Measurements from ENCODE around the gene PVALB. TPM values are rescaled to one million over a fixed set of nuclear protein-coding genes. Genes with fewer than 3 reads are reported as not detected.
A peak's percentile ranks its signal among the peaks of the same experiment; 100 is the strongest.

The PVALB gene
- total and polyA plus RNA-seq, 4 donors, result 0.73 to 3.0 (median 2.4) TPM; not detected in 1

- H3K4me3 ChIP-seq, result no peak overlapping the region
- no peak overlapping the region for H3K9ac ChIP-seq (ENCODE audit: insufficient read depth in 1 of 2, low read length in 2 of 2)
- TF ChIP-seq CTCF (IDR thresholded peaks at IDR 0.05; ENCODE audit: control extremely low read depth, extremely low read depth), result no peak
- ATAC-seq (ENCODE audit: insufficient read depth, low FRiP score) (no peak), DNase-seq (peak in 1 of 3 donors; percentile 19)
- H3K27me3 ChIP-seq (ENCODE audit: control insufficient read depth in 3 of 3, insufficient read depth in 3 of 3, low read length in 2 of 3), result no peaks in the 10 kb centered on the region
- H3K36me3 ChIP-seq (ENCODE audit: control insufficient read depth in 4 of 4, insufficient read depth in 4 of 4, low read length in 4 of 4), result no peaks in the 10 kb centered on the region
- H3K4me1 ChIP-seq (ENCODE audit: control insufficient read depth in 5 of 5, insufficient read depth in 5 of 5, low read length in 5 of 5), result no peaks in the 10 kb centered on the region
- no peak overlapping the region for H3K27ac ChIP-seq (ENCODE audit: low read depth in 1 of 2, low read length in 1 of 2)
- peaks cover 0 to 3% (median 0%) of the 10 kb centered on the region in 4 donors for H3K9me3 ChIP-seq (ENCODE audit: control insufficient read depth in 4 of 4, insufficient read depth in 3 of 4, low read length in 3 of 4)
- 61 to 82% methylated on average over 4 of the region's 4 CpGs for WGBS, 2 donors
These were observed 63.6 kb downstream of the PVALB start for GRCh38 chr22:36753120-36753802.

Other genes with a start within 250 kb of the PVALB start
- gene CACNG2, start 113.3 kb downstream of the PVALB start, total RNA-seq, result not detected
- not detected for gene CACNG2, start 113.3 kb downstream of the PVALB start, polyA plus RNA-seq
- gene IFT27, start 40.9 kb downstream of the PVALB start, total RNA-seq, result 10 to 100 TPM; 18.9 to 51.1 TPM
- 10 to 100 TPM; 20.3 to 32.6 TPM for gene IFT27, start 40.9 kb downstream of the PVALB start, polyA plus RNA-seq
- 10 to 100 TPM; 14.1 to 41.5 TPM for gene NCF4, start 44.0 kb upstream of the PVALB start, total RNA-seq
- 100 to 1,000 TPM in 1 of 2 donors, 10 to 100 TPM in 1; 38.5 to 113 TPM for gene NCF4, start 44.0 kb upstream of the PVALB start, polyA plus RNA-seq
- gene CSF2RB, start 96.6 kb upstream of the PVALB start, total RNA-seq, result 10 to 100 TPM; 14.3 to 26.8 TPM
- gene CSF2RB, start 96.6 kb upstream of the PVALB start, polyA plus RNA-seq, result 10 to 100 TPM in 1 of 2 donors, 1 to 10 TPM in 1; 6.6 to 72.8 TPM
- gene TST, start 202.4 kb upstream of the PVALB start, total RNA-seq, result 10 to 100 TPM; 30.2 to 63.7 TPM
- 100 to 1,000 TPM in 1 of 2 donors, 10 to 100 TPM in 1; 49.8 to 107 TPM for gene TST, start 202.4 kb upstream of the PVALB start, polyA plus RNA-seq
- gene MPST, start 202.7 kb upstream of the PVALB start, total RNA-seq, result 10 to 100 TPM; 59.2 to 72.6 TPM
- gene MPST, start 202.7 kb upstream of the PVALB start, polyA plus RNA-seq, result 100 to 1,000 TPM in 1 of 2 donors, 10 to 100 TPM in 1; 70.7 to 247 TPM
- 10 to 100 TPM in 1 of 2 donors, 1 to 10 TPM in 1; 9.7 to 26.0 TPM for gene KCTD17, start 234.7 kb upstream of the PVALB start, total RNA-seq
- gene KCTD17, start 234.7 kb upstream of the PVALB start, polyA plus RNA-seq, result 10 to 100 TPM; 15.1 to 21.6 TPM